RCC 7860 (cell line): ENCODE results near the gene SMAD3.
A peak's percentile ranks its signal among the peaks of the same experiment; 100 is the strongest.

Experiments
- DNase-seq: peaks from one replicate; pipeline ENCODE4 v3.0.0-alpha.2; 2015; ENCODE audit warnings: low spot score
- FAIRE-seq: peaks from 2 replicates; lab custom pipeline; 2012; peaks lifted over from hg19 to GRCh38; lab: Jason Lieb, UNC

SMAD3 gene

GRCh38 chr15:67176195-67176971 lies 111.0 kb downstream of the SMAD3 start:
- DNase-seq: no peak
- no peak for FAIRE-seq

- DNase-seq: no peak
- no peak for FAIRE-seq
These were observed 112.3 kb downstream of the SMAD3 start for GRCh38 chr15:67177752-67178151.

DNA sequence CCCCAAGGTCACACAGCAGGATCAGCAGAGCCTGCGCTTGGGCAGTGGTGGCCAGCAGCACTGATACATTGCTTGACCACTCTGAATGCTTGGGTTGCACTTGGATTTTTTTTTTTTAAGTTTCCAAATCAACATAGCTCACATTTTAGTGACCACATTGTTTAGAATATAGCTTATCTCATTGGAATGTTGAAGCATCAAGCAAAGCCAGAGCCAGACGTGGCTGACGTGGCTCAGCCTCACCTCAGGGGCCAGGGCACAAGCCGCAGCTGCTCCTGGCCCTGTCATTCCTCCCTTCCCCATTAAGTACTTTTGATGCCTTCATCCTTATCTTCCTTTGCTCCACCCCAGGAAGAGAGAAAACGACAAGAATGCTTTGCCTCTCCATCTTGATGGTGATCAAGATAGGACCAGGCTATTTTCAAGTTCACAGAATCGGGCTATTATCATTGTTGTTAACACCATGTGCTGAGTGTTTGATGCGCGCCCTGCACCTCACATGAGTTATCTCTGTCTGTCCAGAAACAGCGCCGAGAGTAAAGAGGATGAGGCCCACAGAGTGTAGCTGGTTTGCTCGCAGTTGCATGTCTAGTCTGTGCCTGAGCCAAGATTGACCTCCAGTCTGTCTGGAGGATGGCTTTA lies 113.3 kb downstream of the SMAD3 start:
- DNase-seq (peak; percentile 97), FAIRE-seq (peak; percentile 96)

DNA sequence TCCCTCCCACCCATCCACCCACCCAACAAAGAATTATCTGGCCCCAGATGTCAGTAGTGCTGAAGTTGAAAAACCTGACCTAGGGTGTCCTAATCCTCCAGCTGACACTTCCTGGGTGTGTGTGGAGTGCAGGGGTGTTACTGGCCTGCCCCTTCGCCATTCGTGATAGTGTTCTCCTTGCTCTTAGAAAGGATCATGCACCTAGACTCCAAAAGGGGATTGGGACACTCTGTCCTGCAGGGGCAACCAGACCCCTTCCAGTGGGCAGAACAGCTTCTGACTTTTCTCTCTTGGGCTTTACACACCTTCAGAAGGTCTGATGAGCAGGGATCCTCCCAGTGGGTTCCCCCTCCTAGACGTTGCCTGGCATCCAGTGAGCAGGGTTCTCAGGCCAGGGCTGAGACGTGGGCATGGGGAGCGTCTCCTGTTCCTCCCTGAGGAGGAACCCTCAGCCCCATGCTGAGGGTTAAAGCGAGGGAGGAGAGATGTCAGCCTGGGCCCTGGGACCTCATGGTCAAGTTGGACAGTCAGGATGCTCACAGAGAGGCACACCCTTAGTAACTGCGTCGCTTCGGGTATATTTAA lies 114.1 kb downstream of the SMAD3 start:
- FAIRE-seq (no peak), DNase-seq (no peak)

- FAIRE-seq: no peak
- no peak for DNase-seq
These were observed 114.6 kb downstream of the SMAD3 start for GRCh38 chr15:67180035-67180434.

- no peak for FAIRE-seq
- DNase-seq: no peak
These were observed 115.3 kb downstream of the SMAD3 start for GRCh38 chr15:67180514-67181191.

GRCh38 chr15:67181221-67181639 lies 115.8 kb downstream of the SMAD3 start:
- FAIRE-seq: no peak
- no peak for DNase-seq

DNA sequence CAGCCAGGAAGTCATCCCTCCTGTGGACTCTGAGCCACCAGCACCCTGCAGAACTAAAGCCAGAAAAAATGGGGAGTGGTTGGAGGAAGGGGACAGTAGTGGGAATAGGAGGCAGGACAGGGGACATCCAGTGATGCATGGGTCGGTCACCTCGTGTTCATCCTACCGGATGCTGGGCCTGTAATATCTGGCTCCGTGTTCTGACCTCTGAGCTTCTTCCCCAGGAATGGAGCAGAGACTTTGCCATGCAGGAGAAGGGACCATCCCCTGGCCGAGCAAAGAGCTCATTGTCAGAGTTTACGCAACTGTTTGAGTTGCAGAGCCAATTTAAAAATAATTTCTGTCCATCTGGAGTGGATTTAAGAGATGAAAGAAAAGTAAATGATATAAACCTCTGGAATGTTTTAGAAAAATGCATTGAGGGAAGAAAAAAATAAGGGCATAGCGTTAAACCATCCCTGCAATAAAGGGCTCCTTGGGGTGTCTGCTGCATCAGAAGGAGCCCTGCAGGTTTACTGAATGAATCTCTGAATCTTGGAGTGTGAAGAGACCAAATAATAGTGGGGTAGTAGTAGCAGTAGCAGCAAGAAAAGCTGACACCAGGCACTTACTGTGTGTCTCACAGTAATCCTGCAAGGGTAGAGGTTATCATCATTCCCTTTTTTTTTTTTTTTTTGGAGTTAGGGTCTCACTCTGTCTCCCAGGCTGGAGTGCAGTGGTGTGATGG lies 118.2 kb downstream of the SMAD3 start:
- DNase-seq (no peak), FAIRE-seq (no peak)

DNA sequence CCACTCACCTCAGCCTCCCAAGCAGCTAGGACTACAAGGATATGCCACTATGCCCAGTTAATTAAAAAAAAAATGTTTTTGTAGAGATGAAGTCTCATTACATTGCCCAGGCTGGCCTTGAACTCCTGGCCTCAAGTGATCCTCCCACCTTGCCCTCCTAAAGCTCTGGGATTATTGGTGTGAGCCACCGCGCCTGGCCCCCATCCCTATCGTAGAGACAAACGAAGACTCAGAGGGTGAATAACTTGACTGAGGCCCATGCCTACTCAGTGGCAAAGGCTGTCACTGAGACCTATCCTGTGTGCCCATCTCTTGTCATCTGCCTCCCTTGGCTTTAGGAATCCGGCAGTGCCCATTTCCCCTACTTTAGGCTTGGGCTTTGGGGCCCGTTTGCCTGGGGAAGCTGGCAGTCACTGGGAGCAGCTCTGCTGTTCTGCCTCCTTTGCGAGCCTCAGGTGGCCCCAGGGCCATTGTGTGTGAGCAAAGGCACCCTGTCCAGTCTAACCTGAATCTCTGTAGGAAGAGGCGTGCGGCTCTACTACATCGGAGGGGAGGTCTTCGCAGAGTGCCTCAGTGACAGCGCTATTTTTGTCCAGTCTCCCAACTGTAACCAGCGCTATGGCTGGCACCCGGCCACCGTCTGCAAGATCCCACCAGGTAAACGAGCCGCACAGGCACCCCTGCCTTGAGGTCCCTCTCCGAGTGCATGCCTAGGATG lies 119.0 kb downstream of the SMAD3 start:
- FAIRE-seq: no peak

GRCh38 chr15:67185051-67185450 lies 119.6 kb downstream of the SMAD3 start:
- FAIRE-seq (no peak), DNase-seq (no peak)

More for the DNA sequence above, 119.0 kb downstream of the SMAD3 start:
- DNase-seq: no peak

DNA sequence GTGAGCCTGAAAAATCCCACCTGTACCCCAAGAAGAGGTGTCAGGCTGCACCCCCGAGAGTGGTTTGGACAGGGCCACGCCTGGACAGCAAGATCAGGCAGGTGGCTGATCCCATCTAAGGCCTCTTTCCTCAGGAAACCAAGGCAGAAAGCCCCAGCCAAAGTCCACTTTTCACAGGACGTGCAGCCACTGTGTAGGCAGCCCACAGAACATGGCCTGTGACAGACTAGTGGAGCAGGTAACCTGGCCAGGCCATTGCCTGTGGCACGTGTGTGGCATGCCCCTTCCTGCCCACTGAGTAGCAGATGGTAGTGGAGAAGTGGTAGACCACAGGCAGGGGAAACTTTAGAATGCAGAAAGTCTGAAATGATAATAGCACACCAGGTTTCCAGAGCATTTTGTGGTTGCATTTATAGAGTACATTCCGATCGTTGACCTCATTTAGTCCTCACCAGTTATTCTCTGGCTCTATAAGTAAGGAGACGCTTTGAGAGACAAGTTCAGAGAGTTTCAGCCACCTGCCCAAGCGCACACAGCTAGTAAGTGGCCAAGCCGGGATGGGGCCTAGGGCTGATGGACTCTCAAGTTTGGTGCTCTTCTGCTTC lies 120.3 kb downstream of the SMAD3 start:
- FAIRE-seq (no peak), DNase-seq (no peak)

DNA sequence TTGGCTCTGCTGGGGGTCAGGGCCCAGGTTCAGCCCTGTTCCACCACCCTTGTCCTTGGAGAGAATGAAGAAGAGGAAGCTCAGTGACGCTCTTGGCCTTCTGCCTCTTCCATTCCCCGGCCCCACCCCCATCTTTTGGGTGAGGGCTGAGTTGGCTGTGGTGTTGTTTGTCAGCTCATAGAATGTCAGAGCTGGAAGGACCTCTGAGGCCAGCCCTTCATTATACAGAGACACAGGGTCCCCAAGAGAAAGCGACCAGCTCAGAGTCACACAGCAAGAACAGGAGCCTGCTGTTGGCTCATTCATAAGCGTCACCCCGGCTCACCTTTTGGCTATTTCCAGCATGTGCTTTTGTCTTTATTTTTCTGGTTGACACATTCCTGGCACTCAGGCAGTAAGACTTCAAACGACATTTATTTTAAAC lies 120.8 kb downstream of the SMAD3 start:
- no peak for FAIRE-seq
- no peak for DNase-seq

DNA sequence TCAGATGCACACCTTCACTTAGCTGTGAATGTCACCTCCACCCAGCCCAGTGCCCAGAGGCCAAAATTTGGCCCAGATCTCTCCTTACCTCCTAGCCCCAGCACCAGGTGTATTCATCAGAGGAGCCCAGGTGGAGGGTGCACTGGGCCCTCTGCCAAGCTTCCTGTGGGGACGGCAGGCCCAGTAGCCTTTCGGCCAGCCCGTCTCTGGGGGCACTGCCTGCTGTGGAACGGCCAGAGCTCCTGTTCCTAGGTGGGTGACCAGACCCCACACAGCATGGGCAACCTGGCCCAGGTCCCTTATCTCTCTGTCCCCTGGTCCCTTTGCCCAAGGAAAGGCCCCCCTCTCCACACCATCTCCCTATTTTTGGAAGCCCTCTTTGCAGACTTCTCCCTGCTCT lies 121.3 kb downstream of the SMAD3 start:
- DNase-seq: no peak
- FAIRE-seq: no peak

GRCh38 chr15:67187351-67187854 lies 122.0 kb downstream of the SMAD3 start:
- DNase-seq (no peak), FAIRE-seq (no peak)

DNA sequence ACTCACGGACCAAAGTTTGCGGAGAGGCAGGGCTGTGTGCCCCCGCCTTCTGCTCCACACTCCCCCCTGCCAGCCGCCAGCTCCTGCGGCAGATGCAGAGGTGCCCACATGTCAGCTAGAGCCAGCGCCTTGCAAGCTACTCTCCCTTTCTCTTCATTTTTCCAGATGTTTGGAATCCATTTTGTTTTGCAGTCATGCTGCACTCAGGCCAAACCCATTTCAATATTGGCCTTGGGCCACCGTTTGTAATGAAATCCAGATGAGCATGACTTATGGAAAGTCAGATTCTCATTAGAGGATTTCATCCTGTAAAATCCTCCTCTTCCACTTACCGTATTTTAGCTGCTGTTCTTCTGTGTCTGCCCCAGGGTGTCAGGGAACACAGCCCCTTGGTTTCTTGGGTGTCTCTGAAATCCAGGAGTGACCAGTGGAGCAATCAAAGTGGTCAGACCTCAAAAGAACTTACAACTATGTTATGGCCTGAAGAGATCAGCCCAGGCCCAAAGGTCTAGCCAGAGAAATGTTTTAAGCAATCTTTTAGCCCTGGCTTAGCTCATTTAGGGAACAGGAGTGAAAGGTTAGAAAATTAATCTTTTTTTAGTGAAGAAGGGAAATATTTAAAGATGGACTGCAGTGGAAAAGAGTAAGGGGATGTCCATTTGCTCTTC lies 123.3 kb downstream of the SMAD3 start:
- DNase-seq: no peak
- FAIRE-seq: no peak

- FAIRE-seq (no peak), DNase-seq (no peak)
These were observed 124.1 kb downstream of the SMAD3 start for GRCh38 chr15:67189326-67190051.

- DNase-seq: no peak
- no peak for FAIRE-seq
These were observed 124.9 kb downstream of the SMAD3 start for GRCh38 chr15:67190326-67190725.

GRCh38 chr15:67190813-67191212 lies 125.4 kb downstream of the SMAD3 start:
- DNase-seq: no peak
- FAIRE-seq: no peak
